ENCODE data around the gene IRAK1. TPM values are rescaled to one million over a fixed set of nuclear protein-coding genes. Genes with fewer than 3 reads are reported as not detected.

Gene IRAK1
- polyA plus RNA-seq, 1 donor: 54.3 TPM

GRCh38 chrX:154020536-154021115 is 924 bp upstream of the IRAK1 start:
- no peak for DNase-seq

GRCh38 chrX:154019061-154019621 is 561 bp downstream of the IRAK1 start:
- DNase-seq: no peak

- no peak for DNase-seq
Observed at GRCh38 chrX:154018518-154019060, 1.1 kb downstream of the IRAK1 start.

GRCh38 chrX:154017766-154018517 is 1.8 kb downstream of the IRAK1 start:
- DNase-seq: no peak

- no peak for DNase-seq
Observed at GRCh38 chrX:154016366-154017076, 3.2 kb downstream of the IRAK1 start.

- DNase-seq: no peak
Observed at GRCh38 chrX:154015581-154016264, 4.0 kb downstream of the IRAK1 start.

- no peak for DNase-seq
Observed at GRCh38 chrX:154014429-154015380, 5.0 kb downstream of the IRAK1 start.

GRCh38 chrX:154013614-154014360 is 5.9 kb downstream of the IRAK1 start:
- DNase-seq: no peak

GRCh38 chrX:154013001-154013421 is 6.7 kb downstream of the IRAK1 start:
- DNase-seq: no peak

- no peak for DNase-seq
Observed at GRCh38 chrX:154012336-154012991, 7.2 kb downstream of the IRAK1 start.

- no peak for DNase-seq
Observed at GRCh38 chrX:154011376-154012335, 8.0 kb downstream of the IRAK1 start.

- DNase-seq: no peak
Observed at GRCh38 chrX:154010330-154011087, 9.2 kb downstream of the IRAK1 start.

GRCh38 chrX:154008521-154008920 is 11.2 kb downstream of the IRAK1 start:
- DNase-seq: no peak

- no peak for DNase-seq
Observed at GRCh38 chrX:154006947-154007346, 12.8 kb downstream of the IRAK1 start.

GRCh38 chrX:154004315-154004714 is 15.4 kb downstream of the IRAK1 start:
- no peak for DNase-seq

GRCh38 chrX:154002215-154002719 is 17.4 kb downstream of the IRAK1 start:
- no peak for DNase-seq

GRCh38 chrX:154000051-154000450 is 19.7 kb downstream of the IRAK1 start:
- DNase-seq: no peak

All from left kidney (tissue), 2 donors.